ENCODE measurements around the gene COTL1.

COTL1 gene

DNA sequence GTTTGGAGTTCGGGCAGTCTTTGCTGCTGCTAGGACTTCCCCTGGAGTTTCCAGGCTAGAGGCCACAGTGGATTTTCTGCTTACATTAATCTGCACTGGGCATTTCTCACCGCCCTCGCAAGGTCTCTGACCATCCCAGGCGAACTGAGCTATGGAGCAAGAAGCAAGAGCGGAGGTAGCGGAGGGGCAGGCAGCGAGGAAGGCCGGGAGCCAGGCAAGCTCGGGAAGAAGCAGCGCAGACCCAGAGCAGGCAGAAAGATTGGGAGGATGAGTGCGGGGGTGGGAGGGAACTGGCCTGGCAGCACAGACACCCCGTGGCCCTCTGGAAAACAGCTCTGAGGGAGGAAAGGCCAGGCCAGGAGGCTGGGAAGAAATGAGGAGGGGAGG lies 3.8 kb downstream of the COTL1 start:
- DNase-seq (ENCODE audit: low spot score): no peak

GRCh38 chr16:84613408-84614072 lies 4.3 kb downstream of the COTL1 start:
- DNase-seq (ENCODE audit: low spot score): no peak

GRCh38 chr16:84612686-84613085 lies 5.2 kb downstream of the COTL1 start:
- DNase-seq (ENCODE audit: low spot score): no peak

DNA sequence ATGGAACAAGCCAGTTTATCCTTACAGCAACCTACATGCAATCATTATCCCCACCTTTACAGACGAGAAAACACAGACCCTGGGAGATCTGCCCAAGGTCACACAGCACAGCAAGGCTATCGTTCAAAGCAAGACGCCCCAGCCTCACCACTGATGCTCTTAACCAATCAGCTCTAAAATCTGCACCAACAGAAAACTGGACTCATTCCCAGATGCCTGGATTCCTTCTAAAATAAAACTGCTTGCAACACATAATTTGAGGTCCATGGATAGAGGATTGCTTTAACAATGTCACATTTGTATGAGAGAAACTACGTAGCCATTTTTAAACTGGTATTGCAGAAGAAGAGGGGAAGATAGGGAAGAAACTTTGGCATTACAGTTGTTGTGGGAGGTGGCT lies 6.8 kb downstream of the COTL1 start:
- no peak for DNase-seq (ENCODE audit: low spot score)

GRCh38 chr16:84610376-84610775 lies 7.5 kb downstream of the COTL1 start:
- DNase-seq (ENCODE audit: low spot score): no peak

DNA sequence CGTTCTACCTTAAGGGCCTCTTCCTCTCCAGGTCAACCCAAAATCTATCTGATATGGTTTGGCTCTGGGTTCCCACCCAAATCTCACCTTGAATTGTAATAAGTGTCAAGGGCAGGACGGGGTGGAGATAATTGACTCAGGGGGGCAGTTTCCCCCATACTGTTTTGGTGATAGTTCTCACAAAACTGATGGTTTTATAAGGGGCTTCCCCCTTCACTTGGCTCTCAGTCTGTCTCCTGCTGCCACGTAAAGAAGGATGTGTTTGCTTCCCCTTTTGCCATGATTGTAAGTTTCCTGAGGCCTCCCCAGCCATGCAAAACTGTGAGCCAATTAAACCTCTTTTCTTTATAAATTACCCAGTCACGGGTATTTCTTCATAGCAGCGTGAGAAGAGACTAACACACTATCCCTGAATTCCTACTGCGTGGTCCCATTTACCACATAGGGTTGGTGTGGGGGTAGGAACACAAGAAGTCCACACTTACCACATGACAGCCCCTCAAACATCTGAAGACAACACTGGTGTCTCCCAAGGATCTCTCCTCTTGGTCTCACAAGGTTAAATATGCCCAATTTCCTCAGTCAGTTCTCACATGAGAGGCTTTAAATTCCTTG lies 8.2 kb downstream of the COTL1 start:
- DNase-seq (ENCODE audit: low spot score): no peak

- DNase-seq (ENCODE audit: low spot score): no peak
Measured at GRCh38 chr16:84608282-84608681, 9.6 kb downstream of the COTL1 start.

DNA sequence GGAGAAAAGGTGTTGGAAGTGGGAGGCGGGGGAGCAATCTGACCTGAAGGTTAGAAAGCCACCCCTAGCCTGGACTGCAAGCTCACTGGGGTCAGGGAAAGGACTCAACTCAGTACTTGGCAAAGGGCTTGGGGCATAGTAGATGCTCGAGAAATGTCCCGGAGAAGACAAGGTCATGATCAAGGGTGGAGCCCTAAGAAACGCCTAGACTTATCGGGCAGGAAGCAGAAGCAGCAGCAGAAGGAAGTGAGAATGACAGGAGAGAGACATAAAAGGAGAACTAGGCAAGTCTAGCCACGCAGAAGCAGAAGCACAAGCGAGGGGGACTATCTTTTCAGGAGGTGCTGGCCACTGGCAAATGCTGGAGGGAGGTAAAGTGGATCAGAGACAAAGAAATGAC lies 10.2 kb downstream of the COTL1 start:
- DNase-seq (ENCODE audit: low spot score): no peak

DNA sequence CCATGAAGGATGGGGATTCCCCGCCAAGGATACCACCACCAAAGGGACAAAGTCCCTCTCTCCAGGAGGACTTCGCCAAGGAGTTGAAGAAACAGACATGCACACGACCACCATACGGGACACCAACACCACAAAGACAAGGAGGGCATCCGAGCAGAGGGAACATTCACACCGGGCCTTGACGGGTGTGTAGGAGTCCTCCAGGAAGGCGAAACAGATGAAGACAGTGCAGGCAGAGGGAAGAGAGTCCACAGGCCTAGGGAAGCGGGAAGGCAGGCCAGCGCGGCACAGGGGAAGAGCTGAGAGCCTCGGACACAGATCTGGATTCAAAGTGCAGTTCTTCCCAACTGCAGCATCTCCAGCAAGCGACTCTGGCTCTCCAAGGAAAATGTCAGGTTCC lies 10.8 kb downstream of the COTL1 start:
- DNase-seq (ENCODE audit: low spot score): no peak

GRCh38 chr16:84606081-84606875 lies 11.6 kb downstream of the COTL1 start:
- DNase-seq (ENCODE audit: low spot score): no peak

DNA sequence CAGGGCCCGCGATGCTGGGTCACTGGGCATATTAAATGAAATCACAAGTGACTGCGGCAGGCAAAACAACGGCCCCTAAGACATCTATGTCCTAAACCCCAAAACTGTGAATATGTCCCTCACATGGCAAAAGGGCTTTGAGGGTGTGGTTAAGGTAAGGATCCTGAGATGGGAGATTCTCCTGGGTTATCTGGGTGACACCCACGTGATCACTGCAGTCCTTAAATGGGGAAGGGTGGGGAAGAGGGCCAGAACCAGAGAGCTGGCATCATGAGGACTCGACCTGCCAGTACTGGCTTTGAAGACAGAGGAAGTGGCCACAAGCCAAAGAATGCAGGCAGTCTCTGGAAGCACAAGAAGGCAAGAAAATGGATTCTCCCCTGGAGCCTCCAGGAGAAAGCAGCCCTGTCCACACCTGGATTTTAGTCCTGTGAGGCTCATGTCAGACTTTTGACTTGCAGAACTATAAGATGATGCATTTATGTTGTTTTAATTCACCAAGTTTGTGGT lies 12.5 kb downstream of the COTL1 start:
- no peak for DNase-seq (ENCODE audit: low spot score)

- no peak for DNase-seq (ENCODE audit: low spot score)
Measured at GRCh38 chr16:84604477-84605013, 13.3 kb downstream of the COTL1 start.

- DNase-seq (ENCODE audit: low spot score): no peak
Measured at GRCh38 chr16:84603940-84604339, 13.9 kb downstream of the COTL1 start.

- DNase-seq (ENCODE audit: low spot score): no peak
Measured at GRCh38 chr16:84603140-84603816, 14.6 kb downstream of the COTL1 start.

- no peak for DNase-seq (ENCODE audit: low spot score)
Measured at GRCh38 chr16:84600343-84601229, 17.3 kb downstream of the COTL1 start.

DNA sequence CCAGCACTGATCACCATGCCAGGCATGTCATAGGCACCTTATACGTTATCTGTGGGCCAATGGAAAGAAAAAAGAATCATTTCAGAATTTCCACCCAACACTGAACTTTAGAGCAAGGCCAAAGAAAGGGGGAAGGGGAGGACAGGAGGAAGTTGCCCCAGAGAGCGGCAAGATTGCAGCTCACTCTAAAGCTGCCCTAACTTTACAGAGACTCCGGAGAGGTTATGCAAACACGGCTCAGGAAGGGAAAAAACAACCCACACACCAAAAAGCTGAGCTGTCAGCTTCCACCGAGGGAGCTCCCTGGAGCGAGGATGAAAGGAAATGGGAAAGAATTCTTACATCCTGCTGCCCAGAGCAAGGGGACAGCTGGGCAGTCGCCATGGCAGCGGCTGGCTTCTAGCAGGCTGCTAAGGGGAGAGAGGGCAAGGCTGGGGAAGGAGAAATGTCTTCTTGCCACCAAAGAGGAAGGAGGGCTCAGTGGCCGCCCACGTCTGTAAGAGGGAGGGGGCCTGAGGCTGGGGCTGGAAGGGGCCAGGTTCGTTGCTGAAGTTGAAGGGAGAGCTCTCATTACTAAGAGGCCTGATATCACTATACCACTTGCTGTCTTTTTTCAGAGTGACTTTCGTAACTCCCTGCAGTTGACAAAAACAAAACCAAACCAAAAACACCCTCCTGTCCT lies 18.2 kb downstream of the COTL1 start:
- no peak for DNase-seq (ENCODE audit: low spot score)

- DNase-seq (ENCODE audit: low spot score): no peak
Measured at GRCh38 chr16:84598360-84598759, 19.5 kb downstream of the COTL1 start.

GRCh38 chr16:84597931-84598351 lies 19.9 kb downstream of the COTL1 start:
- DNase-seq (ENCODE audit: low spot score): no peak

DNA sequence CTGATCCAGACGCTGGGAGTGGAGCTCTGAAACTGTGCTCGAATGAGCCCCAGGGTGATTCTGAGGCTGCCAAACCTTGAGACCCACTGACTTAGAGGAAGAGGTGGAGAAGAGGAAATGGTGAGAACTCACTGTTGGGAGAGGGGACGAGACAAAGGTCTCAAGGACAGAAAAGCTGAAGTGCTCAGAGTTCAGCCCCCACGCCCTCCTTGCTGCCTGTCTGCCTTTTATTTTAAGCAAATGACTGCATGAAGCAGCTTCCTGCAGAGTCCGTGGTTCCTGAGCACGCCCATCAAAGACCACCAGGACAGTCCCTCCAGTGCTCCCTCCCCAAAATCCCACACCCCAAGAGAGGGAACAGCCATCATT lies 20.4 kb downstream of the COTL1 start:
- no peak for DNase-seq (ENCODE audit: low spot score)

- no peak for DNase-seq (ENCODE audit: low spot score)
Measured at GRCh38 chr16:84596801-84597527, 20.9 kb downstream of the COTL1 start.
